ENCODE results near the gene PTPRN2.

The PTPRN2 gene

GRCh38 chr7:157769086-157769485 lies 818.5 kb downstream of the PTPRN2 start:
- DNase-seq, result no peak

DNA sequence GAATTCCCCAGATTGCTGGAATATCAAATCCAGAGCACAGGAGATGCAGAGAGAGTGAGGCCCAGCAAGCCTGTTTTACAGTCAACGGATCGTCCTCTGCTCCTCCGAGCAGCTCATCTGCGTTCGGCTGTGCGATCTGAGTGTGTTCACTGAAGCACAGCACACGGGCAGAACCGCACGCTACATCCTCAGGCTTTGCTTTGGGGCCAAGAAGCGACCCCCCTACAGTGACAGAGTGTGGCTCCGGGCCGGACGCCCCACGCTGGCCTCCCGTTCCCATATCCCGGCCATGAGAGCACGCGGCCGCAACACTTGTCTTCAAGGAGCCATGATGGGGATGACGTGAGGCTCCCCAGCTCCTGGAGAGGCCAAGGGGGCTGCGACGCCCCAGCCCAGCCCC lies 819.4 kb downstream of the PTPRN2 start:
- no peak for DNase-seq

DNA sequence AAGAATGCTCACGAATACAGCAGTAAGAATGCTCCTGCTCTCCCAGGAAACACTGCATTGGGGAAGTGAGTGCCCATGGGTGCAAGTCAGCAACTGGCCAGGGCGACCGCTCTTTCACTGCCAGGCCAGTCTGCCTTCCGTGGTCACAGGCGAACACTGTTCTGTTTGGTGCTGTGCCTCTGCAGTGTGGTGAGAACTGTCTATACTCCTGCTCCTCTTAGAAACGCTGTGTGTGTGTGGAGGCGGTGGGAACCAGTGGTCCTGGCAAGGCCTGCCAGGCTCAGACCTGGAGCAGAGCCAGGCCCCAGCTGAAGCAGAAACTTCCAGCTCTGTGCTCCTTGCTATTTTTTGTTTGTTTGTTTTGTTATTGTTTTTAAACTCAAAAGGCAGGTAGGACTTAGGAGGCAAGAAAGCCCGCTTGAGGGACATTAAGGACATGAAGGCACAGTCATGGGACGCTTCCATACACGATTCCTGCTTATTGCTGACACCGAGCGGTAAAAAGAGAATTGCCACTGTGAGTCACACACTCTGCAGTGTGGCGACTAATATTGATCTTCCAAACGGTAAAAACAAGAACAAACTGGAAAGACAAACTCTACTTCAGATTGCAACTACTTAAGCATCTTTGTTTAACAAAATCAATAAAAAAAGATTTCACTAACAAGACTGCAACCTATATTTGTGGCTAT lies 820.0 kb downstream of the PTPRN2 start:
- DNase-seq, result no peak

DNA sequence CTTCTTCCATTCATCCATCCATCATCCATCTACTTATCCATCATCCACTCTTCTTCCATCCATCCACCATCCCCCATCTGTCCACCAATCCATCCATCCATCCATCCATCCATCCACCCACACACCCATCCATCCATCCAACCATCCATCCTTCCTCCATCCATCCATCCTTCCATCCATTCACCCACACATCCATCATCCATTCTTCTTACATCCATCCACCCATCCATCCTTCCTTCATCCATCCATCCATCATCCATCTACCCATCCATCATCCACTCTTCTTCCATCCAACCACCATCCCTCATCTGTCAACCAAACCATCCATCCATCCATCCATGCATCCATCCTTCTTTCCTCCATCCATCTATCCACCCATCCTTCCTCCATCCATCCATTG lies 821.5 kb downstream of the PTPRN2 start:
- no peak for DNase-seq

DNA sequence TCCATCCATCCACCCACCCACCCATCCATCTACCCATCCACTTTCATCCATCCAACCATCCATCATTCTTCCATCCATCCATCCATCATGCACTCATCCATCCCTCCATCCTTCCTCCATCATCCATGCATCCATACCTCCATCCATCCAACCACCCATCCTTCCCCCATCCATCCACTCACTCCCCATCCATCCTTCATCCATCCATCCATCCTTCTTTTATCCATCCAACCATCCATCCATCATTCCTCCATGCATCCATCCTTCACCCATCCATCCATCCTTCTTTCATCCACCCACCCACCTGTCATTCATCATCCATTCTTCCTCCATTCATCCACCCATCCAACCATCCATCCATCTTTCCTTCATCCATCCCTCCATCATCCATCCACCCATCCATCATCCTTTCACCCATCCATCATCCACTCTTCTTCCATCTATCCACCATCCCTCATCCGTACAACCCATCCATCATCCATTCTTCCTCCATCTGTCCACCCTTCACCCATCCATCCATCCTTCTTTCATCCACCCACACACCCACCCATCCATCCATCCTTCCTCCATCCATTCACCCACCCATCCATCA lies 822.6 kb downstream of the PTPRN2 start:
- no peak for DNase-seq

DNA sequence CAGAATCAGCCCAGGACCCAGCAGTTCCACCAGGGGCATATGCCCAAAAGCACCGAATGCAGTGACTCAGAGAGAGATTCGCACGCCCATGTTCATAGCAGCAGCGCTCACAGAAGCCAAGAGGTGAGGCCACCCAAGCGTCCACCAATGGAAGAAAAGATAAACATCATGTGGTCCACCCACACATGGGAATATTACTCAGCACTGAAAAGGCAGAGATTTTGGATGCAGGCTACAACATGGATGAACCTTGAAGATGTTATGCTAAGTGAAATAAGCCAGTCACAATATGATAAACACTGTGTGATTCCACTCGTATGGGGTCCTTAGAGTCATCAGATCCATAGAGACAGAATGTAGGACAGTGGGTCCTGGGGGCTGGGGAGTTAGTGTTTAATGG lies 823.4 kb downstream of the PTPRN2 start:
- DNase-seq, result no peak

GRCh38 chr7:157763279-157764000 lies 824.2 kb downstream of the PTPRN2 start:
- DNase-seq, result no peak

GRCh38 chr7:157762824-157763223 lies 824.8 kb downstream of the PTPRN2 start:
- DNase-seq, result no peak

DNA sequence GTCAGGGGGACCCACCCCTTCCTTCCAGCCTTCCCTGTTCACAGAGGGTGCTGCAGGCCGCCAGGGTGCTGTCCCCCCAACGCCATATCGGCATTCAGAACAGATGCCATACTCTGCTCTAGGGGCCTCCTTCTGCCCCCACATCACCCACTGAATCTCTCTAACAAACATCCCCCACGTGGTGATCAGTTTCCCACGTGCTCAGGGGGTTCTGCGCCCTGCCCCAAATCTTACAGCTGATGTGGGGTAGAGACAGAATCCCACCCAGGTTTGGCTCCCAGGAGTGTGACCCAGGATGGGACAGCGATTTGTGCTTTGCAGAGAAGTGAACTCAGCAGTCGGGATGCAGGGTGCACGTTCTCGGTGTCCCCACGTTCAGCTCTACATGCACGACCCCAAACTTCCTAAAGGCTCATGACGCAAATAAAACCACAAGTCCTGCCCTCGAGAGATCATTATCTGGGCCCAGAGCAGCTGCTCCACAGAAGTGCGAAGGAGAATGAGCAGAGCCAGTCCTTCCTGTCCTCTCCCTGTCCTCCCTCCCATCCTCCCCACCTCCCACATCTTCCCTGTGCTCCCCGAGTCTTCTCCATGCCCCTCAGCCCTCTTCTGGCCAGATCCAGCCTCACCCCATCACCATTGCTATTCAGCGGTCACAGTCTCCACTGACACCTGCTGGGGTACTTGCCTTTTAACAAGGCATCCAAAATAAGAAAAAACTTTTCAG lies 827.5 kb downstream of the PTPRN2 start:
- DNase-seq, result no peak

- DNase-seq, result no peak
These were observed 828.3 kb downstream of the PTPRN2 start for GRCh38 chr7:157759246-157759805.

- DNase-seq, result no peak
These were observed 829.0 kb downstream of the PTPRN2 start for GRCh38 chr7:157758468-157759245.

- no peak for DNase-seq
These were observed 829.7 kb downstream of the PTPRN2 start for GRCh38 chr7:157757776-157758467.

GRCh38 chr7:157757211-157757610 lies 830.4 kb downstream of the PTPRN2 start:
- DNase-seq, result no peak

DNA sequence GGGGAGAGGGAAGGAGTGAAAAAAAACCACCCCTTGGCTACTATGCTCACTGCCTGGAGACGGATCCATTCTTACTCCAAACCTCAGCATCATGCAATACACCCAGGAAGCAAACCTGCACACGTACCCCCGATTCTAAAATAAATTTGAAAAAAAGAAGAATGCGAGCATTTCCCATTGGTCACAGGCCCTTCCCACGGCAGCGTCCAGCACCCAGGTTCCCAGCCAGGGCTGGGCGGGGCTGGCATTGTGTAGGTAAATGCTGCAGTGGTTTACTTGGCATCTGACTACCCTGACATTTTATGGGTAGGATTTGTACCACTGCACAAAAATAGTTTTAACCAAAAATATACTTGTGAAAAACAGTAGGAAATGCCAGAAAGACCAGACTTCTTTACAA lies 831.9 kb downstream of the PTPRN2 start:
- no peak for DNase-seq

DNA sequence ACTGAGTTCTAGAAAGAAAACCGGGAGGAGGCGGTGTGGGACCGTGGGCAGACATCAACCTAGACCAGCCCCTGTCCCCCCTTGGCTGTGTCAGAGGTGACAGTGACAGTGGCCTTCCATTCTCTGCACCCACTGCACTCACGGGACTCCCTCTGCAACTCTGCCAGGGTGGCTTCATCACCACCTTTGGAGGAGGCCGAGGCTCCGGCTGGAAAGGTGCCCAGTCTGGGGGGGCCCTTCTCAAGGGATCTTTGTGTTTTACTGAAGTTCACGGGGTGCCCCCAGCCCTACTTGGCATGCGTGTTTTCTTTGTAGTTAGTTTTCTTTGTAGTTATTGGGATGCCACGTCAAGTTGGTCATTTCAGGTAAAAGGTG lies 833.2 kb downstream of the PTPRN2 start:
- no peak for DNase-seq

DNA sequence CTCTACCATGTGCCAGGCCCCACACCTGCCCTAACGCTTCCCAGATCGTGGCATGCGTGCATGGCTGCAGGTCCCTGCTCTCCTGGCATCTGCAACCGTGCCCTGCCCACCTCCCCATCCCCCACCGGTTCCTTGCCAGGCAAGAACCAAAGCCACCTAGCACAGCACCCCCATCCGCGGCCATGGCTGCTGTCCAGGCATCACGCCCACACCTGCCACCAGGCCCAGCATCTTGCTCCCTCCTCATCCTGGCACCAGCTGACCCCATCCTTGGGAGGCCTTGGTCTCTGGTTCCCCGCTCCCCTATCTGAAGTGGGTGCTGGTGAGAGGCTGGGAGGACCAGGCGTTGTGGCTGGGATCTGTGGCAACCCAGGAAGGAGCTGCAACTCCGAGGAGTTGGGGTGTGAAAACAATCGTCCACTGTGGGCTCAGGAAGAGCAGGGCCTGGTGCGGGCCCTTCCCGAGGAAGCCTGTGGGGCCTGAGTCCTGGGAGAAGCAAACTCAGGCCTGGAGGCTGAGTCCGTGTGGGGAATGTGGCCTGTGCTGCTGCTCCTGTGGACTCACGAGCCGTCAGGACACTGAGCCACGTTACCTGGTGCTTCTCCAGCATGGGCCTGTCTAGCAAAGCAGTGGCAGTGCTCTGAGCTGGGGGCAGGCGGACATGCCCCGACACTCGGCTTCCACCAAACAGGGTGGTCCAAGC lies 833.8 kb downstream of the PTPRN2 start:
- DNase-seq, result no peak

- no peak for DNase-seq
These were observed 834.8 kb downstream of the PTPRN2 start for GRCh38 chr7:157752832-157753291.

DNA sequence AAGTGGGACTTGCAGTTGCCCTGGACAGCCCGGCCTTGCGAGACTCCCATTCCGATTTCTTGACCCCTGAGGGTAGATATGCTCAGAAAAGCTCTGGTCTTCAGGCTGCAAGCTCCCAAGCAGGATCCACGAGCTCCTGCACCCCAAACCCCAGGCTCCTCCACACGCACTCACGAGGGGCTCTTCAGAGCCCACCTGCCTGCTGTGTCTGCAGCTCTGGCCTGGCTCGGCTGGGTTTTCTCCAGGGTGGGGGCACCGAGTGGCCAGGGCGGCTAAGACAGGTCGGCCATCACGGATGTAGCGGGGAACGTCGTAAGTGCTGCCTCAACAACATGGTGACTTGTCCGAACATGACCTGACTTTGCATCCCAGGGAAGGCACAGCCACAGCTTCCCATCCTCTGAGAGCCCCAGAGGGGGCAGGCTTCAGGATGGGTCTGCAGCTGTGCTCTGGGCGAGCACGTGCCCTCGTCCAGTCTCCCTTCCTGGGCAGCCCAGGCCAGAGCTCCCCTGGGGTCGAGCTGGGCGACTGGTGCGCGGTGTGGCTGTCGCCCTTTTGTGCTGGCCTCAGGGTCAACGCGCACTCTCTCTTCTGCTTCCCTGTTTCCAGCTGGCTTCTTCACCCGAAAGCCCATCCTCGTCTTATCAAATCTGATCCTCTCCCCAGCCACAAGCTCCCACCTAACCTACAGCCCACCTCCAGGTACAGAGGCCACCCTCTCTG lies 835.5 kb downstream of the PTPRN2 start:
- no peak for DNase-seq

DNA sequence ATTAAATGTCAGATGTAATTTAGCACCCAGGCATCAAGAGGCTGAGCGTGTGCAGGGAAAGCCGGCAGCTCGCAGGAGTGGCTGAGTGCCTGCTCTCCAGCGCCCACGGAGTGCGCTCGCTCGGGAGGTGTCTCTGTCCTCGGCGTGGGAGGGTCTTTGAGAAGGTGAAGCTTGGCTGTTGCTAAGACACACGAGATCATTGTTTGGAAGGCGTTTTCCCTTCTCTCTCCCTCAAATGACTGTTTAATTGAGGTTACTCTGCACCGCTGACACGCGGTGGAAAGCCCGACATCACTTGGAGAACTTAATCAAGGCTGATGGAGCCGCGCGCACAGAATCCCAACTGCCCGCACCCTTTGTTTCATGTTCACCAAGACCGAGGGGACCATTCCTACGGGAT lies 836.2 kb downstream of the PTPRN2 start:
- no peak for DNase-seq

- DNase-seq, result no peak
These were observed 837.3 kb downstream of the PTPRN2 start for GRCh38 chr7:157750291-157750690.

Measured in SIG-M5 (cell line).